Thymus (tissue), 11 donors: ENCODE data around the gene RNF152. TPM values are rescaled to one million over a fixed set of nuclear protein-coding genes. Genes with fewer than 3 reads are reported as not detected.
"Not testable (repeated sequence)": the region's sequence is repeated elsewhere in the genome, so short reads cannot be mapped to it uniquely, and the experiment has no call there.

ENCODE experiments used
- DNase-seq, 9 donors: peaks; one replicate each; pipeline ENCODE4 v3.0.0-alpha.2; 2013; ENCODE audit warnings: low spot score in 9 of 9, low read depth in 6 of 9, missing footprints in 1 of 9
- H3K27ac ChIP-seq, 2 donors: one replicate each; pipeline ENCODE4 v1.5.1; 2013; ENCODE audit warnings: control low read depth in 1 of 2, low read depth in 1 of 2, low read length in 1 of 2, mild to moderate bottlenecking in 1 of 2, moderate library complexity in 1 of 2
- H3K27me3 ChIP-seq, 2 donors: one replicate each; pipeline ENCODE4 v1.5.1; 2013; ENCODE audit warnings: low read length in 1 of 2; ENCODE audit not compliant: control insufficient read depth in 2 of 2, insufficient read depth in 1 of 2
- H3K36me3 ChIP-seq, 2 donors: one replicate each; pipeline ENCODE4 v1.5.1; 2013; ENCODE audit warnings: low read length in 1 of 2, mild to moderate bottlenecking in 1 of 2, moderate library complexity in 1 of 2; ENCODE audit not compliant: control insufficient read depth in 2 of 2, insufficient read depth in 2 of 2
- H3K4me1 ChIP-seq, 2 donors: one replicate each; pipeline ENCODE4 v1.5.1; 2013; ENCODE audit warnings: low read length in 2 of 2; ENCODE audit not compliant: control insufficient read depth in 2 of 2, insufficient read depth in 2 of 2
- H3K4me3 ChIP-seq, 2 donors: one replicate each; pipeline ENCODE4 v1.5.1; 2013; ENCODE audit warnings: low read length in 2 of 2, control low read depth in 1 of 2, mild to moderate bottlenecking in 1 of 2
- H3K9me3 ChIP-seq, 2 donors: one replicate each; pipeline ENCODE4 v1.5.1; 2013; ENCODE audit warnings: low read length in 1 of 2, mild to moderate bottlenecking in 1 of 2; ENCODE audit not compliant: control insufficient read depth in 2 of 2, insufficient read depth in 1 of 2
- WGBS: extraction: QIAGEN DNeasy Blood & Tissue Kit; methylation state at CpG from one replicate; pipeline ENCODE4 v1.1.7; 2013; 5-methylcytosine and 5-hydroxymethylcytosine counted together
- polyA plus RNA-seq: library from polyadenylated mRNA; stranded (reverse); fragments of 200-250 nt; gene quantifications from one replicate; pipeline ENCODE4 v1.2.3, GENCODE V29; 2013
- total RNA-seq: library from RNA; stranded (reverse); fragments of 120-200 nt; gene quantifications from one replicate; pipeline ENCODE4 v1.2.4, GENCODE V29; 2013
- donor health status: healthy.

The RNF152 gene
- total and polyA plus RNA-seq, 2 donors = 0.85 to 1.0 TPM

DNA sequence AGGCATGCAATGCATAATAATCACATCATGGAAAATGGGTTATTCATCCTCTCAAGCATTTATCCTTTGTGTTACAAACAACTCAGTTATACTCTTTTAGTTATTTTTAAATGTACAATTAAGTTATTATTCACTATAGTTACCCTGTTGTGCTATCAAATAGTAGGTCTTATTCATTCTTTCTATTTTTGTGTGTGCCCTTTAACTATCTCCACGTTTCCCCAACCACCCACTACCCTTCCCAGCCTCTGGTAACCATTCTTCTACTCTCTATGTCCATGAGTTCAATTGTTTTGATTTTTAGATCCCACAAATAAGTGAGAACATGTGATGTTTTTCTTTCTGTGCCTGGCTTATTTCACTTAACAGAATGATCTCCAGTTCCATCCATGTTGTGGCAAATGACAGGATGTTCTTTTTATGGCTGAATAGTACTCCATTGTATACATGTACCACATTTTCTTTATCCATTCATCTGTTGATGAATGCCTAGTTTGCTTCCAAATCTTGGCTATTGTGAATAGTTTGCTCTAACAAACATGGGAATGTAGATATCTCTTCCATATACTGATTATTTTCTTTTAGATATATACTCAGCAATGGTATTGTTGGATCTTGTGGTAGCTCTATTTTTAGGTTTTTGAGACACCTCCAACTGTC is 105.7 kb downstream of the RNF152 start:
- 87% methylated on average over 1 of the region's 1 CpG for WGBS

DNA sequence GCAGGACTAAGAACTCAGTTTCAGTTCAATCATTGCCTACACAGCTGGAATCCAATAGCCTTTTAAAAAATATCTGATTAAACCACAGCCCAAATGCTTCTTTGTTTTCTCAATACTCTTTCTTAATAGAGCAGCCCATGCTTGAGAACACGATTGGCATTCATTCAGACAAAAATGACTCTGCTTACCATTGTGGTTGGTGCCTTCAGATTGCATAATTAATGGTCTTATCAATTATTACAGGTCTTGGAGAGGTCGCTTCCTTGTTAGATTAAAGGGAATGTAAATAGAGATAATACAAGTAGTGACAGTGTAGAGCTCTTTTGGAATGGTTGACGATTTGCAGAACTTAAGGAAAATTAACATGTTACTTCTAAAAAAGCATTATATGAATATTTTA is 107.2 kb downstream of the RNF152 start:
- no peaks in the 10 kb centered on the region for H3K9me3 ChIP-seq
- H3K4me3 ChIP-seq = no peak overlapping the region

More for the DNA sequence above, 105.7 kb downstream of the RNF152 start:
- H3K4me3 ChIP-seq, DNase-seq, H3K27ac ChIP-seq, H3K27me3 ChIP-seq, H3K4me1 ChIP-seq, H3K9me3 ChIP-seq, H3K36me3 ChIP-seq: not testable (repeated sequence)

DNA sequence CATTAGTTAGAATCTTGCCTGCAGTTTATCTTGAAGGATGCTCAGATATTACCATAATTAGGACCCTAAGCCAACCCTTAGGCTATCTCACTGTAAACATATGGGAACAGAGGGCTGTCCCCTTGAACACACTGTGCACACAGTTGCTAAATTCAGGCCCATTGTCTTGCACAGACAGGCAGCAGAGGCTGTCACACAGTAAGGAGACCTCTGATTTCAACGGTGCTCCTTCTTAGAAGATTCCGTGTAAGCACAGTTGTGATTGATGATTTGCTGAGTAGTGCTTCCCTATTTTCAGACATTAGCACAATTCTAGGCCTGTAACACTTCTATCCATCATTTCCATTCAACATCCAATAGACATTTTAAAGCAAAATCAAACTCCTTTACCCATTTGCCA is 108.0 kb downstream of the RNF152 start:
- Histone ChIP-seq H3K4me3 (no peak overlapping the region), H3K9me3 (no peaks in the 10 kb centered on the region), H3K27ac (no peak overlapping the region), H3K27me3 (no peaks in the 10 kb centered on the region), H3K36me3 (no peaks in the 10 kb centered on the region), H3K4me1 (no peaks in the 10 kb centered on the region)
- DNase-seq = no peak
- WGBS = 34% methylated on average over 2 of the region's 2 CpGs

More for the DNA sequence above, 107.2 kb downstream of the RNF152 start:
- H3K27me3 ChIP-seq = no peaks in the 10 kb centered on the region
- H3K4me1 ChIP-seq = no peaks in the 10 kb centered on the region
- H3K27ac ChIP-seq = no peak overlapping the region
- no peaks in the 10 kb centered on the region for H3K36me3 ChIP-seq
- 89% methylated on average over 3 of the region's 3 CpGs for WGBS
- DNase-seq = no peak

DNA sequence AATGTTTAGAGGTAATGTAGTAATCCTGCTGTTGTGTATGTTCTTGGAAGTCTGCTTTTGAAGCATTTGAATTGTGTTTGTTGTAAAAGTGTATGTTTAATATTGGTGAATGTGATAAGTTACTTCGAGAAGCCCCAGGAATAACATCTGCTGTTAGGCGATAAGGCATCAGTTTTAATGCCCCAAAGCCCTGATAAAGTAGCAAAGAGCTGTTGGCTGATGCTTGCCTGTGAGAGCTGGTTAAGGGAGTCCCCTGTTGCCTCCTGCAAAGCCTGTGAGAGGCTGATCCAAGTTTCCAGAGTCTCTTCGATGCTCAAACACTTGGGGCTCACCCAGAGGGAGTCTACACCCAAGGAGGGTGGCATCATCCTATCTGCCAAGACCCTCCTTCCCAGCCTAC is 110.3 kb downstream of the RNF152 start:
- no peaks in the 10 kb centered on the region for H3K36me3 ChIP-seq
- WGBS = 95% methylated on average over 3 of the region's 3 CpGs
- no peak overlapping the region for H3K4me3 ChIP-seq
- DNase-seq = no peak
- H3K27ac ChIP-seq = no peak overlapping the region
- H3K9me3 ChIP-seq = no peaks in the 10 kb centered on the region
- no peaks in the 10 kb centered on the region for H3K4me1 ChIP-seq
- no peaks in the 10 kb centered on the region for H3K27me3 ChIP-seq

DNA sequence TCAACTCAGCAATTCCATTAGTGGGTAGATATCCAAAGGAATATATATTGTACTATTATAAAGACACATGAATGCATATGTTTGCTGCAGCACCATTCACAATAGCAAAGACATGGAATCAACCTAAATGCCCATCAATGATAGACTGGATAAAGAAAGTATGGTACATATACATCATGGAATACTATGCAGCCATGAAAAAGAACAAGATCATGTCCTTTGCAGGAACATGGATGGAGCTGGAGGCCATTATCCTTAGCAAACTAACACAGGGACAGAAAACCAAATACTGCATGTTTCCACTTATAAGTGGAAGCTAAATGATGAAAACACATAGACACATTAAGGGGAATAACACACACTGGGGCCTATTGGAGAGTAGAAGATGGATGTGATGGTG is 116.6 kb downstream of the RNF152 start:
- not testable (repeated sequence) for H3K4me1 ChIP-seq, H3K27me3 ChIP-seq, H3K4me3 ChIP-seq, H3K27ac ChIP-seq, H3K36me3 ChIP-seq, H3K9me3 ChIP-seq, DNase-seq

DNA sequence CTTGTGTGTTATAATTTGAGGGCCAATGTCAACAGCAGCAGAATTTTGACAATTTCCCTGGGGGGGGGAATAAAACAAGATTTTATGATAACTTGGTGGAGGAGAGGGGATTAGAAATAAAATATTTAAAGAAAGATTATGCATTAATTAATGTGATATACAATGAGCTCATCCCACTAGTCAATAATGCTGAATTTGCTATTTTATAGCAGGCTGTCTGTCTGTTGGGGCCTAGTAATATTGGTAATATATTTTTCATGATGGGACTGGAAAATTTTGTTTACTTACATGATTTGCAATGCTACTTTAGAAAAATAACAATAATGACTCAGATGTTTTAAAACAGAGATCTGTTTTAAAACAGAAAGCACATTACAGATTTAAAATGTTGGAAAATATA is 118.0 kb downstream of the RNF152 start:
- no peak overlapping the region for H3K4me3 ChIP-seq
- H3K27ac ChIP-seq = no peak overlapping the region
- H3K4me1 ChIP-seq = no peaks in the 10 kb centered on the region
- DNase-seq = no peak
- no peaks in the 10 kb centered on the region for H3K36me3 ChIP-seq
- H3K9me3 ChIP-seq = no peaks in the 10 kb centered on the region
- H3K27me3 ChIP-seq = no peaks in the 10 kb centered on the region

DNA sequence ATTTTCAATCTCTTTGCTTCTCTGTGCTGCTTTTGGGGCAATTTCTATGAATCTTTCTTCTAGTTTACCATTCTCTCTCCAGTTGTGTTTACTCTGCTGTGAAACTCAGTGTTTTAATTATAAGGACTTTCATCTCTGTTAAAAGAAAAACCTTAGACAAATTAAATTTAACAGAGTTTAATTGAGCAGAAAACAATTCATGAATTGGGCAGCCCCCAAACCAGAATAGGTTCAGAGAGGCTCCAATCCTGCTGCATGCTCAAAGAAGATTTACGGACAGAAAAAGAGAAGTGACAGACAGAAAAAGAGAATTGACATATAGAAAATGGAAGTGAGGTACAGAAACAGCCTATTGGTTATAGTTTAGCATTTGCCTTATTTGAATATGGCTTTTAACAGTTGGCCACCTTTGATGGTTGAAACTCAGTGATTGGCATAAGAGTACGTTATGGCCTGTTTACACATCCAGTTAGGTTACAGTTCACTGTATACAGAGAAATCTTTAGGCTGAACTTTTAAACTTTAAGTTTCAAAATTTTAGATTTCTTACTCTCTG is 120.4 kb downstream of the RNF152 start:
- H3K27me3 ChIP-seq = no peaks in the 10 kb centered on the region
- H3K36me3 ChIP-seq = no peaks in the 10 kb centered on the region
- WGBS = 91% methylated on average over 2 of the region's 2 CpGs
- H3K27ac ChIP-seq = no peak overlapping the region
- H3K9me3 ChIP-seq = no peaks in the 10 kb centered on the region
- DNase-seq = no peak
- H3K4me1 ChIP-seq = no peaks in the 10 kb centered on the region
- H3K4me3 ChIP-seq = no peak overlapping the region

DNA sequence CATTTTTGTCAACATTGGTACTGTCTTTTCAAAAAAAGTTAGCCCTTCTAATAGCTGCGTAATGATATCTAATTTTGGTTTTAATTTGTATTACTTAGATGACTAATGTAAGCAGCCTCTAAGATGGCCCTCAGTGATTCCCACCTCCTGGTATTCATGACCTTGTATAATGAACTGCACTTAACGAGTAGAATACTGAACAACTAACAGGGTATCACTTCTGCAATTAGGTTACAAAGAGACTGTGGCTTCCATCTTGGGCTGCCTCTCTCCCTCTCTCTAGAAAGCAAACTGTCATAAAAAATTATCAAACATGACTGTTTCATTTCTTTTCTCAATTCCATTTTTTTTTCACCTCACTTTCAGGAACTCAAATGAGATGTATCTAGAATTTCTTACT is 120.9 kb downstream of the RNF152 start:
- Histone ChIP-seq H3K27ac (no peak overlapping the region), H3K36me3 (no peaks in the 10 kb centered on the region), H3K27me3 (no peaks in the 10 kb centered on the region), H3K9me3 (no peaks in the 10 kb centered on the region), H3K4me1 (no peaks in the 10 kb centered on the region), H3K4me3 (no peak overlapping the region)
- 97% methylated on average over 2 of the region's 2 CpGs for WGBS
- DNase-seq = no peak

DNA sequence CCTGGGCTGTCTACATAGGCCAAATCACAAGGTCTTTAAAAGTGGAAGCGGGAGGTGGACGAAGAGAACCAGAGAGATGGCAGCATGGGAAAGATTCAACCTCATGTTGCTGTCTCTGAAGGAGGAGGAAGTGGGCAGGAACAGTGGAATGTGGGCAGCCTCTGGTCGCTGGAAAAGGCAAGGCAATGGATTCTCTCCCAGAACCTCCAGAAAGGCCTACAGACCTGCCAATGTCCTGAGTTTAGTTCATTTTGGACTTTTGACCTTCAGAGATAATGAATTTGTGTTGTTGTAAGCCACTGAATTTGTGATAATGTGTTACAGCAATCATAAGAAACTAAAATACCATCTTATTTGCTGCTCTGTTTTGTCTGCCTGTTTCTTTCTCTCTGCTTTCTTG is 122.5 kb downstream of the RNF152 start:
- Histone ChIP-seq H3K36me3 (no peaks in the 10 kb centered on the region), H3K4me1 (no peaks in the 10 kb centered on the region), H3K9me3 (no peaks in the 10 kb centered on the region), H3K27me3 (no peaks in the 10 kb centered on the region), H3K4me3 (no peak overlapping the region), H3K27ac (no peak overlapping the region)
- DNase-seq = no peak
- WGBS = 88% methylated on average over 3 of the region's 3 CpGs
